T-helper 2 cell (primary cell): ENCODE results near the gene CDC25C.

Experiments
- DNase-seq, 5 experiments: peaks; one replicate each; pipeline versions ENCODE4 v3.0.0 to v3.0.0-alpha.2; 2012 to 2022
- total RNA-seq, 2 donors: gene quantifications; one replicate each; lab custom pipeline; 2026; lab: John Stamatoyannopoulos, UW

Gene CDC25C
- total RNA-seq, result 0.31 to 1.4 reads per million in 2 donors

GRCh38 chr5:138331449-138332368, at the start of gene CDC25C:
Gene CDC25C (minus strand): TSS chr5:138331804. CDS start chr5:138331180, 624 bp downstream.
- DNase-seq, result peak; percentile 90 to 99 (median 95)

- no peak for DNase-seq
Measured at GRCh38 chr5:138372653-138373052, 41.0 kb upstream of the CDC25C start.

- DNase-seq, result no peak
Measured at GRCh38 chr5:138372225-138372624, 40.6 kb upstream of the CDC25C start.

- DNase-seq, result no peak
Measured at GRCh38 chr5:138371454-138371853, 39.9 kb upstream of the CDC25C start.

GRCh38 chr5:138370537-138370936, 38.9 kb upstream of the CDC25C start:
- DNase-seq, result no peak

GRCh38 chr5:138369706-138370105, 38.1 kb upstream of the CDC25C start:
- DNase-seq, result no peak

GRCh38 chr5:138369261-138369660, 37.7 kb upstream of the CDC25C start:
- no peak for DNase-seq

GRCh38 chr5:138366632-138367382, 35.2 kb upstream of the CDC25C start:
- no peak for DNase-seq

GRCh38 chr5:138364576-138364975, 33.0 kb upstream of the CDC25C start:
- DNase-seq, result no peak

- DNase-seq, result no peak
Measured at GRCh38 chr5:138360941-138361452, 29.4 kb upstream of the CDC25C start.

GRCh38 chr5:138359621-138360020, 28.0 kb upstream of the CDC25C start:
- no peak for DNase-seq

- DNase-seq, result peak in 4 of 5 experiments; percentile 31 to 86 (median 42)
Measured at GRCh38 chr5:138354926-138355378, 23.3 kb upstream of the CDC25C start.

- no peak for DNase-seq
Measured at GRCh38 chr5:138354387-138354786, 22.8 kb upstream of the CDC25C start.

- peak in 1 of 5 experiments; percentile 63 for DNase-seq
Measured at GRCh38 chr5:138353560-138354080, 22.0 kb upstream of the CDC25C start.

- peak; percentile 50 to 79 (median 72) for DNase-seq
Measured at GRCh38 chr5:138352722-138353559, 21.3 kb upstream of the CDC25C start.

- peak; percentile 85 to 93 (median 89) for DNase-seq
Measured at GRCh38 chr5:138352071-138352721, 20.6 kb upstream of the CDC25C start, which contains the start of gene KDM3B. Gene KDM3B (plus strand): TSS chr5:138352685. CDS start chr5:138352796, 111 bp downstream.

GRCh38 chr5:138351517-138351916, 19.9 kb upstream of the CDC25C start:
- no peak for DNase-seq

GRCh38 chr5:138351056-138351455, 19.5 kb upstream of the CDC25C start:
- no peak for DNase-seq

GRCh38 chr5:138350563-138350890, 18.9 kb upstream of the CDC25C start:
- DNase-seq, result no peak

- no peak for DNase-seq
Measured at GRCh38 chr5:138349852-138350562, 18.4 kb upstream of the CDC25C start.

- DNase-seq, result no peak
Measured at GRCh38 chr5:138346889-138347288, 15.3 kb upstream of the CDC25C start.
